DND-41 (cell line): ENCODE data around the gene EVX1.

ENCODE experiments used
- ATAC-seq: fragments of 200-7000 bp; cut with Tn5 transposase; 3 replicates; pipeline ENCODE4 v1.9.1; 2021; ENCODE audit warnings: low read depth; ENCODE audit not compliant: insufficient read depth
- DNase-seq: peaks from one replicate; pipeline ENCODE4 v3.0.0-alpha.2; 2020
- H2AFZ ChIP-seq: 2 replicates; pipeline ENCODE4 v1.6.0; 2012; ENCODE audit warnings: low read depth, low read length
- H3K27ac ChIP-seq: 2 replicates; pipeline ENCODE4 v1.5.1; 2012; ENCODE audit warnings: low read length, inconsistent platforms
- H3K27me3 ChIP-seq: fragments of 200-600 bp; sonication (generic); 2 replicates; pipeline ENCODE4 v1.6.0; 2012; ENCODE audit warnings: low read length, mild to moderate bottlenecking, inconsistent platforms; ENCODE audit not compliant: insufficient read depth, poor library complexity
- H3K36me3 ChIP-seq: 2 replicates; pipeline ENCODE4 v1.5.1; 2012; ENCODE audit warnings: low read length, inconsistent platforms; ENCODE audit not compliant: insufficient read depth
- H3K4me1 ChIP-seq: 2 replicates; pipeline ENCODE4 v1.5.1; 2012; ENCODE audit warnings: mild to moderate bottlenecking, low read length; ENCODE audit not compliant: insufficient read depth
- H3K4me2 ChIP-seq: 2 replicates; pipeline ENCODE4 v1.6.0; 2012; ENCODE audit warnings: mild to moderate bottlenecking, moderate library complexity, low read length, inconsistent platforms; ENCODE audit not compliant: insufficient read depth
- H3K4me3 ChIP-seq, 2 experiments: fragments of 200-600 bp in 1 of 2; shearing (Covaris generic) in 1 of 2; 2 replicates each; pipeline ENCODE4 v1.5.1; 2012 to 2016; ENCODE audit warnings: inconsistent platforms in 2 of 2, low read length in 2 of 2, mild to moderate bottlenecking in 2 of 2, low read depth in 1 of 2, moderate library complexity in 1 of 2
- H3K79me2 ChIP-seq: 2 replicates; pipeline ENCODE4 v1.6.0; 2012; ENCODE audit warnings: low read length, inconsistent platforms; ENCODE audit not compliant: insufficient read depth
- H3K9ac ChIP-seq: 2 replicates; pipeline ENCODE4 v1.6.0; 2012; ENCODE audit warnings: low read depth, mild to moderate bottlenecking, inconsistent platforms, low read length, moderate library complexity
- H3K9me3 ChIP-seq: 2 replicates; pipeline ENCODE4 v1.5.1; 2012; ENCODE audit warnings: low read length, moderate library complexity, mild to moderate bottlenecking, inconsistent platforms; ENCODE audit not compliant: insufficient read depth, severe bottlenecking
- H4K20me1 ChIP-seq: 2 replicates; pipeline ENCODE4 v1.6.0; 2012; ENCODE audit warnings: low read length; ENCODE audit not compliant: insufficient read depth
- EZH2 ChIP-seq: IDR thresholded peaks from 3 replicates; pipeline ENCODE4 v1.6.1; 2012; ENCODE audit warnings: borderline replicate concordance, low read depth, mild to moderate bottlenecking, moderate library complexity, low read length, inconsistent platforms; ENCODE audit not compliant: severe bottlenecking
- TF ChIP-seq, protein P1 (sequence below): IDR thresholded peaks from 2 replicates; pipeline ENCODE4 v1.5.1; 2012; ENCODE audit warnings: borderline replicate concordance, low read length, moderate library complexity, mild to moderate bottlenecking; ENCODE audit not compliant: poor library complexity, severe bottlenecking; ENCODE audit errors: extremely low read depth

Gene EVX1

DNA sequence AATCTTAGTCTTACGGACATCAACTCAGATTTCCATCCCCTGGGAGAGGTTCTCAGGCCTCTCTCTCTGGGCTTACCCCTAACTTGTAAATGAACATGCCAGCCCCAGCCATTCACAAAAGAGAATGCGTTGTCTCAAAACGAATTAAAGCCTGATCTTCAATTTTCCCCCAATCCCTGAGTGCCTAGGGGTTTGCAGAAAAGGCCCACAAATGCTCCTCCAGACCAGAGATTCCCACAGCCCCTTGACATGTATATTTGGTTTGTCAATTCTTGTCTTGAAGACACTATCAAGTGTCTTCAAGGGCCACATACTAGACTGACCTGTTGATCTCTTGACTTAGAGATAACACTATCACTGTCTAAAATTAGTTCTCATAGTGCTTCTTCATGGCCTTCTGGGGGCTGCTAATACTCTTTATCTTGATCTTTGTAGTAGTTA lies 30.8 kb upstream of the EVX1 start:
- Histone ChIP-seq H3K27ac (no peak overlapping the region), H3K4me3 (no peak overlapping the region), H3K4me2 (no peak overlapping the region), H3K9ac (no peak overlapping the region), H3K4me1 (no peaks in the 10 kb centered on the region), H2AFZ (no peak overlapping the region), H4K20me1 (no peaks in the 10 kb centered on the region), H3K36me3 (no peaks in the 10 kb centered on the region), H3K27me3 (peaks cover 2% of the 10 kb centered on the region), H3K79me2 (no peaks in the 10 kb centered on the region), H3K9me3 (no peaks in the 10 kb centered on the region)
- TF ChIP-seq, protein P1, sequence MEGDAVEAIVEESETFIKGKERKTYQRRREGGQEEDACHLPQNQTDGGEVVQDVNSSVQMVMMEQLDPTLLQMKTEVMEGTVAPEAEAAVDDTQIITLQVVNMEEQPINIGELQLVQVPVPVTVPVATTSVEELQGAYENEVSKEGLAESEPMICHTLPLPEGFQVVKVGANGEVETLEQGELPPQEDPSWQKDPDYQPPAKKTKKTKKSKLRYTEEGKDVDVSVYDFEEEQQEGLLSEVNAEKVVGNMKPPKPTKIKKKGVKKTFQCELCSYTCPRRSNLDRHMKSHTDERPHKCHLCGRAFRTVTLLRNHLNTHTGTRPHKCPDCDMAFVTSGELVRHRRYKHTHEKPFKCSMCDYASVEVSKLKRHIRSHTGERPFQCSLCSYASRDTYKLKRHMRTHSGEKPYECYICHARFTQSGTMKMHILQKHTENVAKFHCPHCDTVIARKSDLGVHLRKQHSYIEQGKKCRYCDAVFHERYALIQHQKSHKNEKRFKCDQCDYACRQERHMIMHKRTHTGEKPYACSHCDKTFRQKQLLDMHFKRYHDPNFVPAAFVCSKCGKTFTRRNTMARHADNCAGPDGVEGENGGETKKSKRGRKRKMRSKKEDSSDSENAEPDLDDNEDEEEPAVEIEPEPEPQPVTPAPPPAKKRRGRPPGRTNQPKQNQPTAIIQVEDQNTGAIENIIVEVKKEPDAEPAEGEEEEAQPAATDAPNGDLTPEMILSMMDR: no peak
- DNase-seq: no peak
- ATAC-seq: no peak

DNA sequence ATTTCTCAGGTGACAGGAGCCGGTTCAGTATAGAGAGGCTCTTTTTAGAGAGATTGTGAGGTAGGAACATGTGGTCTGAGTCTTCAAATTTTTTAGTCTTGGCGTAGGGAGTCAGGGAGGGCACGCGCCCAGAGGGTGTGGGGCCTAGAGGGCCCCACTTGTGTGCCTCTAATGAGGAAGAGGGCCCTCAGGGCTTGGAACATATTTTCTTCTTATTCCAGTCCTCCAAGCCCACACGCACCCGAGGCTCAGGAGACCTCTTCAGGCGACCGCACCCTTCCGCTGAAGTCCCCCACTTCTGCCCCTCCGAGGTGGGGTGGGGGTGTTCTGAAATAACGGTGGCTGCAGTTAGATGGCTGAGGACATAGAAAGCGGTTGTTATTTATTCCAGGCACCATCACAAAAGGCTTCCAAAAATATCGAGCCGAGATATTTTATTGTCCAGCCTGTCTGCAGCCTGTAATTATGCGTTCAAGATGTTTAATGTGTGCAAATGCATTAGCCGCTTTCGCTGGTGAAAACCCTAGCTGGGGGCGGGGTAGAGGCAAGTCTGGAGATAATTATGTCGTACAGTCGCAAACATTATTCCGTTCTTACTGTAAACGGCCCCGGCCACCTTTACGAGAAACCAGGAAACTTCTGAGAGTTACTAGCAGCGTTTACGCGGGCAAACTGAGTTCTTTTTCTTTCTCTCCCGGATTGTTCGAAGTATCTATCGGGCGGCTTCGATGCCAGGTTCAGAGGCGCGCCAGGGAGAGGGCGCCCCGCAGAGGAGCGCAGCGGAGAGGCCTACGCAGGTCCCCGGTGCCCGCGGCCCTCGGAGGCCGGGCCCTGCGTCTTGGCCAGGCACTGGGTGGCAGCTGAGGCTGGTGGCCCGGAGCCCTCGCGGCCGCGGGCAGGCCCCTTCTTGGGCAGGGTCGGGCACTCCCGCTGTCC lies 29.8 kb upstream of the EVX1 start:
- Histone ChIP-seq H3K36me3 (no peaks in the 10 kb centered on the region), H3K4me1 (no peaks in the 10 kb centered on the region), H3K9me3 (no peaks in the 10 kb centered on the region), H3K27me3 (peaks cover 2% of the 10 kb centered on the region), H3K4me3 (no peak overlapping the region), H3K27ac (no peak overlapping the region), H3K9ac (no peak overlapping the region), H2AFZ (no peak overlapping the region), H3K4me2 (no peak overlapping the region), H4K20me1 (no peaks in the 10 kb centered on the region), H3K79me2 (no peaks in the 10 kb centered on the region)
- no peak for TF ChIP-seq EZH2
- TF ChIP-seq, protein P1: no peak
- DNase-seq (no peak), ATAC-seq (no peak)

DNA sequence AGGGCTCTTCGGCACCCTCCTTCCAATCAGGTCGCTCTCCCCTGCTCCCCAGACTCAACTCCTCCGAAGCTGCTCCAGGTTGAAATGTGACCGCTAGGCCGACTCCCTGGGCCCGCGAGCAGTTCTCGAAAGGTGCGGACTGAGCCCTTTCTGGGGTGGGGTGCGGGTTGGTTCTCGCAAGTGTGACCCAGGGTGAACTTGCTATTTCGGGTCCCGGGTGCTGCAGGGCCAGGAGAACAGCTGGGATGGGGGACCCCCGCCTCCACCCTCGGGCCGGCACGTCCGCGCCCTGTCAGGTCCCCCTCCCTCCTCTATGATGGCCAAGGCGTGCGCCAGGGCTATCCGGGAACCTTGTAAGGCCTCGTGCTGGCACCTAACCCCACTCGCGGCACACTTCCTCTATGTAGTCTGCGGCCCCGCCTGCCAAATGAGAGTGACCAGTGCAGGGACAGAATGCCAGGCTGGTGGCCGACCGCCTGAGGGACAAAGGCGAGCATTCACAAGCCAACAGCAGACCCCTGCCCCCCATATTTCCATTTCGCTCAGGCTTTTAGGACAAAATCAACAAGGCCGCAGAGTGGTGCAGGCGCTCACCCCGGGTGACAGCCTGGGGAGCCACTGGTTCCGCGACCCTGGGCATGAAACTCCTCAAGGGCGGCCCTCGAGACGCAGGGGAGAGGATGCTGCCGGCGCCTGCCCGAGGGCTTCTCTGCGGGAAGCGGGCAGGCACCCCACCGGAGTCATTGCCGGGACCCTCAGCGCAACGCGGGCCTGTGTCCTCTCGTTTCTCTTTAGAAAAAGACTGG lies 29.0 kb upstream of the EVX1 start:
- no peak overlapping the region for H3K9ac ChIP-seq
- no peak overlapping the region for H2AFZ ChIP-seq
- DNase-seq: no peak
- no peaks in the 10 kb centered on the region for H3K79me2 ChIP-seq
- no peaks in the 10 kb centered on the region for H4K20me1 ChIP-seq
- no peak overlapping the region for H3K27ac ChIP-seq
- H3K4me2 ChIP-seq: no peak overlapping the region
- H3K36me3 ChIP-seq: no peaks in the 10 kb centered on the region
- no peak overlapping the region for H3K4me3 ChIP-seq
- TF ChIP-seq EZH2: no peak
- TF ChIP-seq, protein P1: no peak
- no peak for ATAC-seq
- H3K9me3 ChIP-seq: no peaks in the 10 kb centered on the region
- H3K27me3 ChIP-seq: no peaks in the 10 kb centered on the region
- H3K4me1 ChIP-seq: no peaks in the 10 kb centered on the region
